Measurements from ENCODE around the gene FGD5.

DNA sequence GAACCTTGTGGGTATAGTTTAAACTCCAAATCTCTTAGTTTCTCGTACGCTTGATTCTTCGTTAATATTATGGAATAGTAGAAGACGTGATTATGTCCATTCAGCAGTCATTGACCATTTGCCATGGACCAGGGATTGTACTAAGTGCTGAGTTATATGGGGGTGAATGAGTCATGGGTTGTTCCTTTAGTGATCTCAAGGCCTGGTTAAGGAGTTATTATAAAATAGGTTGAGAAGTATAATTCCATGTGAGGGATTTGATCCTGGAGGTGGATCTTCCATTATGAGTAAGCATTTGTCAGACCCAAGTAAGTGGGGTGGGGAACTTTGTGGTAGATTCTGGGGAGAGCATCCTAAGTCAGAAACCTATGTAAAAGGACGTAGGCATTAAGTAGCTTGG is 144.0 kb downstream of the FGD5 start:
- no peak for TF ChIP-seq CTCF (IDR thresholded peaks at IDR 0.05)
- TF ChIP-seq EP300 (IDR thresholded peaks at IDR 0.05) = no peak
- TF ChIP-seq POLR2A (IDR thresholded peaks at IDR 0.05) = no peak

Data from stomach (tissue), 4 donors.